Spleen (tissue), 7 donors: ENCODE data around the gene ZDHHC5.

Experiments
- POLR2A ChIP-seq, 3 donors: fragments of 450-650 bp; IDR thresholded peaks; one replicate each; pipeline ENCODE4 v1.5.1; 2017; ENCODE audit warnings: antibody characterized with exemption in 3 of 3, mild to moderate bottlenecking in 1 of 3
- POLR2AphosphoS5 ChIP-seq, 3 donors: sonication (generic); formaldehyde crosslinking; IDR thresholded peaks; one replicate each; pipeline ENCODE4 v1.5.1; 2017; ENCODE audit warnings: antibody characterized with exemption in 3 of 3
- TF ChIP-seq, protein P1 (sequence below), 11 experiments: fragments of 200-600 bp in 7 of 11; fragments of 450-650 bp in 4 of 11; sonication (generic) in 4 of 11; IDR thresholded peaks in 8 of 11; conservative IDR thresholded peaks in 3 of 11; 1 replicate in 7 of 11; 2 replicates in 4 of 11; pipeline versions ENCODE4 v1.4.0 to v1.8.0; 2016 to 2021; ENCODE audit warnings: antibody characterized with exemption in 11 of 11, inconsistent platforms in 4 of 11, mild to moderate bottlenecking in 1 of 11
- donor health status: DM: no; HTN: no; CAD: no; lungs with moderate emphysema.
- donor health status: DM: no; HTN: no; CAD: no.
- donor health status: DM: no; HTN: no; CAD: no.

DNA sequence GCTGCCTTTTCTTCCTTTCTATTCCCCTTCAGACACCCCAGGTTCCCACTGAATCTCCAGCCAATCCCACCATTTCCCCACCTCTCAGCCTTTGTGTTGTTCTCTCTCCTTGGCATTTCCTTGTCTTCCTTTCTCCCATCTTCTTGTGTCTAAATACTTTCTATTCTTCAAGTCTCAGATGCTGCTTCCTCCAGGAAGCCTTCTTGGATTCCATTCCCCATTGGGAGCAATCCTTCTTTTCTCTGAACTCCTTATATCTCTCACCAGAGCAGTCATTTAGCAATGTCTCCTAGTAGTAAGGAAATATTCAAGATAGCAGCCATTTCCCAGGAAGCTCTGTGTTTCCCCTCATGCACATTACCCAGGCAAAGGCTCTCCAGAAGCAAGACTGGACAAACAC lies 33.6 kb upstream of the ZDHHC5 start:
- TF ChIP-seq, protein P1, sequence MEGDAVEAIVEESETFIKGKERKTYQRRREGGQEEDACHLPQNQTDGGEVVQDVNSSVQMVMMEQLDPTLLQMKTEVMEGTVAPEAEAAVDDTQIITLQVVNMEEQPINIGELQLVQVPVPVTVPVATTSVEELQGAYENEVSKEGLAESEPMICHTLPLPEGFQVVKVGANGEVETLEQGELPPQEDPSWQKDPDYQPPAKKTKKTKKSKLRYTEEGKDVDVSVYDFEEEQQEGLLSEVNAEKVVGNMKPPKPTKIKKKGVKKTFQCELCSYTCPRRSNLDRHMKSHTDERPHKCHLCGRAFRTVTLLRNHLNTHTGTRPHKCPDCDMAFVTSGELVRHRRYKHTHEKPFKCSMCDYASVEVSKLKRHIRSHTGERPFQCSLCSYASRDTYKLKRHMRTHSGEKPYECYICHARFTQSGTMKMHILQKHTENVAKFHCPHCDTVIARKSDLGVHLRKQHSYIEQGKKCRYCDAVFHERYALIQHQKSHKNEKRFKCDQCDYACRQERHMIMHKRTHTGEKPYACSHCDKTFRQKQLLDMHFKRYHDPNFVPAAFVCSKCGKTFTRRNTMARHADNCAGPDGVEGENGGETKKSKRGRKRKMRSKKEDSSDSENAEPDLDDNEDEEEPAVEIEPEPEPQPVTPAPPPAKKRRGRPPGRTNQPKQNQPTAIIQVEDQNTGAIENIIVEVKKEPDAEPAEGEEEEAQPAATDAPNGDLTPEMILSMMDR (IDR thresholded peaks at IDR 0.05 in 8 of 11, conservative IDR thresholded peaks at IDR 0.05 in 3 of 11) = no peak
- TF ChIP-seq POLR2A (IDR thresholded peaks at IDR 0.05) (no peak), POLR2AphosphoS5 (IDR thresholded peaks at IDR 0.05) (no peak)
